Activated T-cell treated with anti-CD3 and anti-CD28 coated beads for 4 hours (primary cell): ENCODE results near the gene ELOA2.
A peak's percentile ranks its signal among the peaks of the same experiment; 100 is the strongest.
"Not testable (repeated sequence)": the region's sequence is repeated elsewhere in the genome, so short reads cannot be mapped to it uniquely, and the experiment has no call there.

Experiments
- DNase-seq: peaks from one replicate; pipeline ENCODE4 v3.0.0-alpha.2; 2020

ELOA2 gene

GRCh38 chr18:47035156-47035671, at the start of gene ELOA2:
Gene ELOA2 (minus strand): TSS chr18:47035621. CDS start chr18:47035264, 357 bp downstream.
- DNase-seq = no peak

- no peak for DNase-seq
Measured at GRCh38 chr18:47081578-47081977, 46.2 kb upstream of the ELOA2 start.

GRCh38 chr18:47080872-47081271, 45.5 kb upstream of the ELOA2 start:
- DNase-seq = no peak

GRCh38 chr18:47077111-47077510, 41.7 kb upstream of the ELOA2 start:
- no peak for DNase-seq

GRCh38 chr18:47075098-47075883, 39.9 kb upstream of the ELOA2 start:
- no peak for DNase-seq

- no peak for DNase-seq
Measured at GRCh38 chr18:47067648-47068047, 32.2 kb upstream of the ELOA2 start.

GRCh38 chr18:47063096-47063495, 27.7 kb upstream of the ELOA2 start:
- no peak for DNase-seq

- no peak for DNase-seq
Measured at GRCh38 chr18:47062471-47062870, 27.1 kb upstream of the ELOA2 start.

GRCh38 chr18:47054369-47054768, 18.9 kb upstream of the ELOA2 start:
- DNase-seq = no peak

GRCh38 chr18:47050468-47050867, 15.0 kb upstream of the ELOA2 start:
- peak; percentile 2 for DNase-seq

- no peak for DNase-seq
Measured at GRCh38 chr18:47040982-47041381, 5.6 kb upstream of the ELOA2 start.

GRCh38 chr18:47036927-47037578, 1.6 kb upstream of the ELOA2 start:
- DNase-seq = no peak

GRCh38 chr18:47036298-47036874, 965 bp upstream of the ELOA2 start:
- DNase-seq = no peak

- not testable (repeated sequence) for DNase-seq
Measured at GRCh38 chr18:47034591-47034990, 830 bp downstream of the ELOA2 start.

- no peak for DNase-seq
Measured at GRCh38 chr18:47032945-47033344, 2.5 kb downstream of the ELOA2 start.

- DNase-seq = not testable (repeated sequence)
Measured at GRCh38 chr18:47030887-47031286, 4.5 kb downstream of the ELOA2 start.

- not testable (repeated sequence) for DNase-seq
Measured at GRCh38 chr18:47029684-47030353, 5.6 kb downstream of the ELOA2 start.

- not testable (repeated sequence) for DNase-seq
Measured at GRCh38 chr18:47028738-47029137, 6.7 kb downstream of the ELOA2 start.

- DNase-seq = not testable (repeated sequence)
Measured at GRCh38 chr18:47025557-47026174, 9.8 kb downstream of the ELOA2 start.

- not testable (repeated sequence) for DNase-seq
Measured at GRCh38 chr18:47023769-47024465, 11.5 kb downstream of the ELOA2 start.

- DNase-seq = not testable (repeated sequence)
Measured at GRCh38 chr18:47022821-47023220, 12.6 kb downstream of the ELOA2 start.

GRCh38 chr18:47020757-47021156, 14.7 kb downstream of the ELOA2 start:
- DNase-seq = not testable (repeated sequence)
